Ovary (tissue), 9 donors: ENCODE measurements around the gene JAK1. TPM values are rescaled to one million over a fixed set of nuclear protein-coding genes. Genes with fewer than 3 reads are reported as not detected.

Experiments used
- DNase-seq, 5 donors: peaks; one replicate each; pipeline ENCODE4 v3.0.0-alpha.2; 2019 to 2020
- H3K27ac ChIP-seq, 2 donors: fragments of 200-600 bp; one replicate each; pipeline versions ENCODE4 v1.5.1 to v1.8.0; 2019 to 2022
- H3K27me3 ChIP-seq: fragments of 200-600 bp; one replicate; pipeline ENCODE4 v1.8.0; 2022
- H3K36me3 ChIP-seq: fragments of 200-600 bp; sonication (generic); one replicate; pipeline ENCODE4 v1.5.1; 2019
- H3K4me1 ChIP-seq: one replicate; pipeline ENCODE4 v1.8.1; 2013; ENCODE audit warnings: mild to moderate bottlenecking, moderate library complexity; ENCODE audit not compliant: insufficient read depth
- H3K4me3 ChIP-seq: fragments of 200-600 bp; sonication (generic); one replicate; pipeline ENCODE4 v1.5.1; 2017
- H3K9me3 ChIP-seq, 2 donors: fragments of 200-600 bp in 1 of 2; sonication (generic) in 1 of 2; one replicate each; pipeline versions ENCODE4 v1.5.1 to v1.8.1; 2013 to 2019; ENCODE audit warnings: mild to moderate bottlenecking in 1 of 2, moderate library complexity in 1 of 2
- CTCF ChIP-seq, 3 donors: fragments of 450-650 bp in 2 of 3; fragments of 200-600 bp in 1 of 3; IDR thresholded peaks; one replicate each; pipeline versions ENCODE4 v1.5.1 to v1.8.0; 2016 to 2022; ENCODE audit warnings: antibody characterized with exemption in 3 of 3, mild to moderate bottlenecking in 1 of 3
- EP300 ChIP-seq: sonication (generic); formaldehyde crosslinking; IDR thresholded peaks from one replicate; pipeline ENCODE4 v1.6.1; 2017; ENCODE audit warnings: antibody characterized with exemption
- POLR2A ChIP-seq: fragments of 450-650 bp; IDR thresholded peaks from one replicate; pipeline ENCODE4 v1.6.1; 2017; ENCODE audit warnings: antibody characterized with exemption, mild to moderate bottlenecking, moderate library complexity
- WGBS, 3 donors: extraction: QIAGEN DNeasy Blood & Tissue Kit in 1 of 3; methylation state at CpG; one replicate each; pipeline versions ENCODE4 v1.1.5 to v1.1.7; 2013 to 2017; 5-methylcytosine and 5-hydroxymethylcytosine counted together
- intact Hi-C, 4 donors: fragments of 100-400 bp; cut with DNase I; formaldehyde crosslinking; loops; one replicate each; pipeline versions ENCODE4 v1.11.0 to v1.15.1; 2022 to 2023
- polyA plus RNA-seq, 2 donors: library from polyadenylated mRNA; stranded (reverse); fragments of 200-250 nt in 1 of 2; fragments of 350-450 nt in 1 of 2; fragmentation: Illumina TruSeq in 1 of 2; extraction: RNeasy Lipid Tissue Mini Kit (QIAGEN cat#74804) in 1 of 2; gene quantifications; one replicate each; pipeline ENCODE4 v1.2.3, GENCODE V29; 2013 to 2014
- total RNA-seq, 7 donors: library from RNA; depleted of rRNA in 2 of 7; stranded (reverse); fragments of >200 nt in 2 of 7; fragmentation: NEBNext Ultra II Directional in 3 of 7; extraction: Animal tissue kit (Norgen Biotek cat#: 25700) in 3 of 7; gene quantifications; one replicate each; pipeline versions ENCODE4 v1.1.0 to v1.2.4, GENCODE V29; 2016 to 2023
- donor health status: DM: no; HTN: no; CAD: no; lungs with moderate emphysema.
- donor health status: DM: no; HTN: no; CAD: no.
- donor health status: Bipolar disorder and iron deficiency.
- donor health status: DM: yes; HTN: yes; CAD: no.
- donor health status: DM: no; HTN: no; CAD: no.
- donor health status: DM: yes; HTN: yes; CAD: no.

JAK1 gene
- total and polyA plus RNA-seq, 9 donors, result 50.9 to 169 (median 127) TPM

GRCh38 chr1:64925594-64925993 is 40.8 kb downstream of the JAK1 start:
- no peak overlapping the region for H3K4me3 ChIP-seq
- DNase-seq, result no peak
- 68 to 69% (median 68%) methylated on average over 2 of the region's 2 CpGs for WGBS, 3 donors
- H3K36me3 ChIP-seq, result no peaks in the 10 kb centered on the region
- intact Hi-C loops, result no loop called here
- no peaks in the 10 kb centered on the region for H3K9me3 ChIP-seq
- no peak overlapping the region for H3K27ac ChIP-seq
- TF ChIP-seq POLR2A, result no peak
- TF ChIP-seq CTCF (IDR thresholded peaks at IDR 0.05), result no peak
- no peak for TF ChIP-seq EP300
- no peaks in the 10 kb centered on the region for H3K27me3 ChIP-seq
- H3K4me1 ChIP-seq, result peaks cover 19% of the 10 kb centered on the region

GRCh38 chr1:64923294-64923718 is 43.0 kb downstream of the JAK1 start:
- Histone ChIP-seq H3K27me3 (no peaks in the 10 kb centered on the region), H3K4me1 (peaks cover 20% of the 10 kb centered on the region), H3K4me3 (no peak overlapping the region), H3K9me3 (no peaks in the 10 kb centered on the region), H3K36me3 (no peaks in the 10 kb centered on the region), H3K27ac (no peak overlapping the region)
- intact Hi-C loops, result no loop called here
- DNase-seq, result no peak
- TF ChIP-seq POLR2A (no peak), CTCF (IDR thresholded peaks at IDR 0.05) (no peak), EP300 (no peak)
- 37 to 44% (median 41%) methylated on average over 2 of the region's 2 CpGs for WGBS, 3 donors

GRCh38 chr1:64922336-64922735 is 44.0 kb downstream of the JAK1 start:
- Histone ChIP-seq H3K4me3 (no peak overlapping the region), H3K36me3 (no peaks in the 10 kb centered on the region), H3K27me3 (no peaks in the 10 kb centered on the region), H3K4me1 (peaks cover 18% of the 10 kb centered on the region), H3K27ac (no peak overlapping the region), H3K9me3 (no peaks in the 10 kb centered on the region)
- WGBS, 3 donors, result 62 to 69% (median 65%) methylated on average over 2 of the region's 2 CpGs
- intact Hi-C loops, result no loop called here
- TF ChIP-seq POLR2A (no peak), EP300 (no peak), CTCF (IDR thresholded peaks at IDR 0.05) (no peak)
- no peak for DNase-seq

- Histone ChIP-seq H3K9me3 (no peaks in the 10 kb centered on the region), H3K27me3 (no peaks in the 10 kb centered on the region), H3K27ac (no peak overlapping the region), H3K4me1 (peaks cover 19% of the 10 kb centered on the region), H3K4me3 (no peak overlapping the region), H3K36me3 (no peaks in the 10 kb centered on the region)
- intact Hi-C loops, result no loop called here
- 76 to 87% (median 80%) methylated on average over 2 of the region's 2 CpGs for WGBS, 3 donors
- TF ChIP-seq POLR2A (no peak), EP300 (no peak), CTCF (IDR thresholded peaks at IDR 0.05) (no peak)
- no peak for DNase-seq
Observed at GRCh38 chr1:64921771-64922170, 44.6 kb downstream of the JAK1 start.
